Measurements from ENCODE around the gene DUSP14.
"Not testable (repeated sequence)": the region's sequence is repeated elsewhere in the genome, so short reads cannot be mapped to it uniquely, and the experiment has no call there.

DUSP14 gene

DNA sequence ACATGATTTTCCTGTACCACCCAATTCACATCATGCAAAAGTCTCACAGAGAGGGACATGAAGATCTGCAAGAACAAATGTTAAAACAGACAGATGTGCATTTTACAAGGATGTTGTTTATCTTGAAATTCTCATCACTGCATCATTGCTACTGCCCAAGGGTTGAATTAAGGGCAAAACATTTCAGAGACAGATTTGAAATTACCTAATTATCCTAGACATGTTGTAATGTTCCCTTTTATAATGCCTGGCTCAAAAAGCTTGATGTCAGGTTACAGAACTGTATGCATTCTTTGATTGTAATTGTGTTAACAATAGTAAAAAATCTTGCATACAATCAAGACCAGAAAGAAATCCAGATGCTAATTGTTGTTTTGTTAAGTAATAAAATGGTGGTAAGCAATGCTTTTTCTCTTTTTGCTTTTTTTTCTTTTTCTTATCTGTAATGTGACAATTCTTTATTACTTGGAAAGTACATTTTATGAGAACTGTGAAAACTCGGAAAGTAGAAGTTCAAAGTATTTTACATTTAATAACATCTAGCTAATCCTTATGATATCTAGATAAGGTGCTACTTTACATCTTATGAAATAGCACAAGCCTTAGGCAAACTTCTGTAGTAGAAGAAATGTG is 3.6 kb upstream of the DUSP14 start:
- DNase-seq: no peak

DNA sequence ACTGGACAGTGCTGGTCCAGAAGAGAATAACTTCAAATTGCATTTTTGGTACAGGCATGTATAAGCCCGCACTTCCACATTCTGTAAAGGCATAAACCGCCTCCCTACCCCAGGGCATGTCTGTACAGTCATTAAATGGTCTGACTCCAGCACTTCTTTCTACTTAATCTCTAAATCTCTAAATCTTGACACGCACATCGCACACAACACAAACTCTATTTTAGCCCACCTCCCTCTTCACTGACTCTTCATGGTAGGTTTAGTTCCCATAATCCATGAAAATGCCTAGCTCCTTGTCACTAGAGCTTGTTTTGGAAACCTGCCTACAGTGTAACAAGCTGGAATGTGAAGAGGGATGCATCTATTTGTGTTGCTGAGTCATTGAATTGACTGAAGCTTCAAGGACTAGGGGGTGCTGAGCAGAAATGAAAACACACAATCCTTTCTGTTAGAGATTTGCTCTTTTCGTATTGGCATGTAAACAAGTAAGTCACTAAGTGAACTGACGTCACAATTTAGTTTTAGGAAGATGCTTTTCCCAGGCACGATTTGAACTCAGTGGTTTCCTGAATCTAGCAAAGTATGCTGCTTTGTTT is 1.6 kb upstream of the DUSP14 start:
- peak; percentile 42 to 76 for DNase-seq

DNA sequence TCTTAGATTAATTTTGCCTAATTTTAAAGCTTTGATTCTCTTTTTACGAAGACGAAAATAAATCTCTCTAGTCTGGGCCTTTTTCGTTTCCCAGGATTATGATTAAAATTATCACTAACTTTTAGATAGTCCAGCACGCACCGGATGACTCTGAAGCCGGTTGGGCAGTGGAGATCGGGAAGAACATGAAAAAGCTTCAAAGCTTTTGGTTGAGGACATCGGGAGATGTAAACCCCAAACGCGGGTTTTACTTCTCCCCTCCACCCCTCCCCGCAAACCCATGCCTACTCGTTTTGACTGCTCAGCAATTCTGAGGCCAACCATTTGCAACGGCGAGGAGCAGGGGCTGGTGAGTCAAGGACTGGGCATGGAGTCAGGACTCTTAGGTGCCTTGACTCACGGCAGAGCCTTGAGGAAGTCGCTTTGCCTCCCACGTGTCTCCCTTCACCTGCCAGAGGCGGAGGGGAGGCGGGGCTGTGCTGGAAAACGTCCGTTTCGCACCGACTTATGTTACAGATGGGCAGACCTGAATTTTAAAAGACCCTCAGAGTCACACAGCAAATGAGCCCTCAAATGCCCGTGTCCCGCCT is 989 bp upstream of the DUSP14 start:
- DNase-seq: peak; percentile 58 to 72

DNA sequence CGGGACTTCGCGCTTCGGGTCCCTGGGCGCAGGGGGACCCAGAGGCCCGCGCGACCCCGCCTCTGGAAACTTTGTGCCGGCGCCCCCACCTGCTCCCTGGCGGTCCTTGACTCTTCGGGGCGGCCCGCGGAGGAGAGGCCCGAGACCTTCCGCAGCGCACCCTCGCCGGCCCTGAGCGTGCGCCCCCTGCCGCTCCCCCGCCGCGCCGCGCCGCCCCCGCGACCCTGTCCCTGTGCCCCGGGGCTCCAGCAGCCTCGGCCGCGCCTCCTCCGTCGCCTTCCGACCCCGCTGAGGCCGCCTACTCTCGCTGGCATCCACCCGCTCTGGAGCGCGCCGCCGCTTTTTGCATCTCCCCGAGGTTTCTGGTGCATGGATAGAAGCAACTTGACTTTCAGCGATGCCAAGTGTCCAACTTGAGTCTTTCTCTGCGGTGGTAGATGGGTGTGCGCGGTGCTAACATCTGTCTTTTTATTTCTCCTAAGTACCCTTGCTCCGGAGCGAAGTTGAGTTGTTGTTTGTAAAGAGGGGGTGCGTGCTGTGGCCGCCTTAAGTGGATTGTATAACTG is 414 bp downstream of the DUSP14 start:
- DNase-seq: peak in 1 of 2 experiments; percentile 29

DNA sequence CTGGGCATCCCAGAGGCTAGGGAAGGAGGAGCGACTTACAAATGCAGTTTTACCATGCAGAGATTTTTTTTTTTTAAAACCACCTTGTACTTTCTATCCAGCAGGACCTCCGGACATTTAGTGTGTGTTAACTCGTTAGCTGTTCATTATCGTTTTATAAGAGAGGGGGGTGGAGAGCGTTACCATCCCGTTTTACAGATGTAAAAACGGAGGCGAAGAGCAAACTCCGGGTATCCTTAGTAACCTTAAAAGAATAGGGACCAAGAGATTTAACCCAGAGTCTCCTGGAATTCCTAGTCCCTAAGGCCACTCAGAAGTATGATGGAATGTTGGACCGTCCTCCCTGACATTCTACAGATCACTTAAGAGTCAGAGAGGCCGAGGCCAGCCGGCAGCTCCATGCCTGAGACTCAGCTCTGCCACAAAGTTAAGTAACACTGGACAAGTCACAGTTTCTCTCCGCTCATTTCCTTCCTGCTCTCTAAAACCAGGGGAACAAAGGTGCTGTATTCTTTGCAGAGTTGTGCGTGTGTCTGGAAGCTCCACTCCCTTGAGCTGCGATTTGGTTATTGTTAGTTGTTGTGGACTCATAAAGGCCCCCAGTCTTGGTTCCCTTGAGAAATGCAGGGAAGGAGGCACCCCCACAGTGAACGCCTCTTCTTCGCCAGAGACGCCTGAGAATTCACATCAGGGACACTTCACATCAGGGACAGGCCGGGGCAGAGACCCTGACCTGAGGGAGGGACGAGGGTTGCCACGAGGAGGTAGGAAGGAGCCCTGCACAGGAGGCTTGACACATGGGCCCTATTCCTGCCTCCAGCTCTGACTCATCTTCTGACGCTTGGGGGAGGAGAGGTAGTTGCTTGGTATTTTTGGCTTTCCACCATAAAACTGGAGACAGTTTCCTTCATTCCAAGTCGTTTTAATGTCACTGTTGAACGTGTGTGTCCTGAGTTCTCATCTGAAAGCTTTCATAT is 1.2 kb downstream of the DUSP14 start:
- peak; percentile 87 to 89 for DNase-seq

DNA sequence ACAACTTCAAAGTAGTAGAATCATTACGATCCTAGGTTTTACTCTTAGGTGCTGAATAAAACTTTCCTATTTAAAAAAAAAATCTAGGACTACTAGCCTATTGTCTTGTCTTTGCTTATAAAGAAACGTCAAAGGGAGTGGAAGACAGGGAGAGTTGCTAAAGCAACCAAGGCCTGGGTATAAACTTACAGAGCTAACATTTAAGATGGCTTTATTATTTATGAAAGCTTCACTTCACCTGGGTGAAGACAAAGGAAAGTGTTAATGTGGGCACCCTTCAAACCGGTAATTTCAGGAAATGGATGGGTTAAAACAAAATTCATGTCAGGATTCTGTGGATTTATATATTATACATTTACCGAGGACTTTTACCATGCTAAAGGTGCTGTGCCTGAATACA is 2.5 kb downstream of the DUSP14 start:
- DNase-seq: no peak

DNA sequence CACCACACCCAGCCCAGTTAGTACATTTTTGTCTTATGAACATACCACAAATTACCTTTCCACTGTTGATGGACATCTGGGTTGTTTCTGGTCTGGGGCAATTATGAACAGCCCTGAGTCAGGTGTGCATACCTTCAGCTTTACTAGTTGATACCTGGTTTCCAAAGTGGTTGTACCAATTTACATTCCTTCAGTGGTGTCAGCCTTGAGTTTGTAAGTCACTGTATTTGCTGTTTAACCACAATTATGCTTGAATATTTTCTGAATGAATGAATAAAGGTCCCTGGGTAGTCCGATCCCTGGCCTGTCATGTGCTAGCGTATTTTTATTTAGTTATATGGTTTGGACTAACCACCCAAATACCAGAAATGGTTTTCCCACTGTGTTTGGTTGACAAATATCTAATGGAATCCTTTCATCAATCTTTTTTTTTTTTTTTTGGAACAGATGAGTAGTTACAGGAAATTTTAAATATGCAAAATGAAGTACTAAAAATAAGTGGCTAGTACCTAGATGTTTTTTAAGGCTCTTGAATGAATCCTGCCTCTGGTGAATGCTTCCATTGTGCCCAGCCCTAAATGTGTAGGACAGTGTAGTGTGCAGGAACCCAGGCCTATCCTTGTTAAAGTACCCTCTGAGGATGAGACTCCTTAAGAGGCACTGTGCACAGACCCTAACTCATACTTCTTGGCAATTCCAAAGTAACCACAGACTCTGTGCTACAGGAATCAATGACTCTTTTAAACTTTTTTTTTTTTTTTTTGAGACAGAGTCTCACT is 3.7 kb downstream of the DUSP14 start:
- DNase-seq: peak in 1 of 2 experiments; percentile 31

DNA sequence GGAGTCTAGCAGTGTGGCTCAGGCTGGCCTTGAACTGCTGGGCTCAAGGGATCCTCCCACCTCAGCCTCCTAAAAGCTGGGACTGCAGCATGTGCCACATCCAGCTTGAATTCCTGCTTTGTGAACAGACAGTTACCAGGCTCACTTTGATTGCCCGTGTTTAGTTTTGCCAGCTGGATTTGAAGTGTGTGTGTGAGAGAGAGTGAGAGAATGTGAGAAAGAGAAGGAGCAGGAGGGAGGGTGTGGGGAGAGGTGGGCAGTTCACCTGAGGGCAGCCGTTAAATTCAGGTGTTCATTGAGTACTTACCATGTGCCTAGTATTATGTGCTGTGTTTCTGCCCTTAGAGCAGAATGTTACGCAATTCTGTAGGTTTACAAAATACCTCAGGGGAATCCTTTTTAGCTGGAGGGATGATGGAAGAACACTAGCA is 4.7 kb downstream of the DUSP14 start:
- no peak for DNase-seq

DNA sequence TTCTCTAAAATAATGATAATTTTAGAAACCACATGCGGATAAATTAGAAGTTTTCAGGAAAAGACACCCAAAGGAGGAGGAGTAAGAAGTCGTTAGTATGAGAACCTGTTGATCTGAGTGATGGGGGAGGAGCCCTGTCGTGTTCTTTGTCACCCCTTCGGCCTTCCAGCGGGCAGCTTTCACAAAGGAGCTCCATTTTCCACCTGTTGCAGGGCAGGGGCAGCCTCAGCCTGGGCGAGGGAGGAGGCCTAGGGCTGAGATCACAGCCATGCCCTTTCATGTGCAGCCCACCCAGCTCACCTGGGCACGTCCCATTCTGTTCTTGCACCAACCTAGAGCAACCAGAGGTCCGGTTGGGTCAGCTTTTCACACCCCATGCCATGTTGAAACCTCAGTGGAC is 5.3 kb downstream of the DUSP14 start:
- DNase-seq: no peak

DNA sequence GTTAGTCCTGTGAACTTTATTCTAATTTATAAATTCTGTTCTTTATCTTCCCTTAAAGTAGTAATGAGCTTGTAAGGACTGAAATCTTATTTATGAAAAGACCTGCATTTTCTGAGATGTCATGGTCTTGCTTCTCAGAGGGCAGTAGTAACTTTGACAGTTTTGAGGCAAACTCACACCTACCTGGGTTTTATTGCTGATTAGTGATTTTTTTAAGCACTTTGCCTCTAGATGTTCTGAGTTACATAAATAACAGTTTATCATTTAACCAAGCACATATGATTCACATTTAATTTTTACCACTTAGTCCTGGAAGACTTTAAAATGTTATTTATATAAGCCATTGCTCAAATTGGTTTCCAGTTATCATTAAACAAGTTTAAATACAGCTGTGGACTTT is 10.7 kb downstream of the DUSP14 start:
- DNase-seq: no peak

DNA sequence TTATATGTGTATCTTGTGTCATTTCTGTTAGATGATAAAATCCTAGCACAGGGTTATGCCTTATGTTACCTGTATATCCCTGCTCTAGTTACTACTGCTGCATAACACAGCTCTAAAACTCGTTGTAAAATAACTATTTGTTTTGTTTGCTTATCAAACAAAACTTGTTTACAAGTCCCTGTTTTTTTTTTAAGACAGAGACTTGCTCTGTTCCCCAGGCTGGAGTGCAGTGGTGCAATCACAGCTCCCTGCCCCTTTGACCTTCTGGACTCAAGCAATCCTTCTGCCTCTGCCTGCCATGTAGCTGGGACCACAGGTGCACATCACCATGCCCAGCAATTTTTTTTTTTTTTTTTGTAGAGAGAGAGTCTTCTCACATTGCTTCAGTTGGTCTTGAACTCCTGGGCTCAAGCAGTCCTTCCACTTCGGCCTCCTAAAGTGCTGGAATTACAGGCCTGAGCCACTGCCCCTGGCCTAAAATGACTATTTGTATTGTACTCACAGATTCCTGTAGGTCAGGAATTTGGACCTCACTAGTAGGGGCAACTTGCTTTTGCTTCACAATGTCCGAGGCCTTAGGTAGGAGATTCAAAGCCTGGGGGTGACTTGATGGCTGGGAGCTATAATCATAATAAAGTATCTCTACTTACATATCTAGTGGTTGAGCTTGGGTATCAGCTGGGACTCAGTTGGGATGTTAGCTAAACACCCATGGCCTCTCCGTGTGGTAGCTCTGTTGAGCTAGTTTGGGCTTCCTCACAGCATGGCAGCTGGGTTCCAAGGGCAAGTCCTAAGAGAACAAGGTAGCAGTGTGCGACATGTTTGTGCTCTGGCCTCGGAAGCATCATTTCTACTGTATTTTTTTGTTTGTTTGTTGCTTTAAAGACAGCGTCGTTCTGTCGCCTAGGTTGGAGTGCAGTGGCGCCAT is 12.6 kb downstream of the DUSP14 start:
- DNase-seq: no peak

DNA sequence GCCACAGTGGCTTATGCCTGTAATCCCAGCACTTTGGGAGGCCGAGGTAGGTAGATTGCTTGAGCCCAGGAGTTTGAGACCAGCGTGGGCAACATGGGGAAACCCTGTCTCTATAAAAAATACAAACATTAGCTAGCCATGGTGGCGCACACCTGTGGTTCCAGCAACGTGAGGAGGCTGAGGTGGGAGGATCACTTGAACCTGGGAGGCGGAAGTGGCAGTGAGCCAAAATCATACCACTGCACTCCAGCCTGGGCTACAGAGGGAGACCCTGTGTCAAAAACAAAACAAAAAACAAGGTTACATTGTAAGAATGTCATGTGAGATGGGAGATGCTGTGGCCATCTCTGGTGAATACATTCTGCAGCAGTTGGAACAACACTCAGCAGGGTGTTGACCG is 13.5 kb downstream of the DUSP14 start:
- DNase-seq: no peak

DNA sequence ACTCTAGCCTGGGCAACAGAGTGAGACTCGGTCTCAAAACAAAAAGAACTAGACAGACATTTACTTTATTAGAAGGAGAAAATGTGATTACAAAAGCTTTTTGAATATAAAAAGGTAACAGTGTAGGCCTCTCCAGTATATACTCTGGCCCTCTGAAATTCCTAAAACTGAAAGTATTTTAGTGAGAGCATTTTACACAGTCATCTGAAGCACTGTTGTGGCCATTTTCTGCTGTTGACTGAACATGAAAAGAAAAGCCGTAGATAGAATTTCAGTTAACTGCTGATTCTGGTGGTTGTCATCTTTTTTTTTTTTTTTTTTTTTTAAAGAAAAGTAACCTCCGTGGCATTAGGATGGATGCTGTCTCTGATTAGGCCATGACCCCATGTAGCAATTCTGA is 15.6 kb downstream of the DUSP14 start:
- DNase-seq: no peak

DNA sequence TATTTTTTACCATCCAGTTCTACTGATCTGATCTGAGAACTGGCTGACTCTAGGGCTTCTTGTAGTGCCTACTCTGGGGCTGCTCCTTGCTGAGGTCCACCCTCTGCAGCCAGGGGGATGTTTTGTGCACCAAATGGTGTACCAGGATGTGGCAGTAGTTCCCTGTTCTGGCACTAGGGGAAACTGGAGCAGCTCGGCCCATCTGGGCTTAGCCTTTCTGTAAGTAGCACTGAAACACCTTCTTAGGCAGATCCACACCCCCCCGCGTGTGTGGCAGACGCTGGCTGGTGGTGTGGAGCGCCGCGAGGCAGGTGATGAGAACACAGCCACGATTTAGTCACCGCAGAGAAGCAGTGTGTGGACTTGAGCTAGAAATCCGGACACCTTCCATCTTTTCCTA is 17.0 kb downstream of the DUSP14 start:
- DNase-seq: peak; percentile 26 to 44

DNA sequence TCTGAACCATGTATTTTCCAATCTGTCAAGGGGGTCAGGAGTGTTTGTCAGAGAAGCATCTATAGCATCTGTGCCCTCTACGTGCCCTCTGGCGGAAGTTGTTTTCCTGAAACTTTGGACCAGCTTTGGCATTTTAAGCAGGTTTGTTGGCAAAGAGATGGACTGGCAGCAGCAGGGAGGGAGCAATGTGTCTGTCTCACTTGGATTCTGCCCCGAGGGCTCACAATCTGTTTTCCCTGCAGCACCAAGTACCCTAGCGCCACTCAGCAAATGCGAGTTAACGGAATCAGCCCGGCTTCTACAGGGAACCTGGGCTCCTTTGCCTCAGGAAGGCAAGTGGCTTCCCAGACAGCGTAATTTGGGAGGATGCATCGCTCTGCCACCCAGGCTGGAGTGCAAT is 17.4 kb downstream of the DUSP14 start:
- DNase-seq: no peak

DNA sequence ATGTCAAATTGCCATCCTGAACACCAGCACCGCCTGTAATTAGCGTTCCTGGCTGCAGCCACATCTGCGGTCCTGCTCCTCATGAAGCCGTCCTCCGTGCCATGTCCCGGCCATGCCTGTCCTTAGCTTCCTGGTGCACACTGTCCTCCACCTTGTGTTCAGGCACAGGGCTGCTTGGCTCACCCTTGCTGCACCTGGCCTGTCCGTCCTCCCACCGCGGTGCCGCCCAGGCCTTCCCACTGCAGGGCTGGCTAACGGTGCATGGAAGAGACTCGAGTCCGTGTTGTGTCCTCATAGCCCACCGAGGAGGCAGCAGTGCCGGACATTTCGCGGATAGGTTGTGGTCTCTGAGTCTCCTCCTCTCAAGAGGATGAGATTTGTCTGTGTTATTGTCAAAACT is 20.4 kb downstream of the DUSP14 start:
- DNase-seq: no peak

DNA sequence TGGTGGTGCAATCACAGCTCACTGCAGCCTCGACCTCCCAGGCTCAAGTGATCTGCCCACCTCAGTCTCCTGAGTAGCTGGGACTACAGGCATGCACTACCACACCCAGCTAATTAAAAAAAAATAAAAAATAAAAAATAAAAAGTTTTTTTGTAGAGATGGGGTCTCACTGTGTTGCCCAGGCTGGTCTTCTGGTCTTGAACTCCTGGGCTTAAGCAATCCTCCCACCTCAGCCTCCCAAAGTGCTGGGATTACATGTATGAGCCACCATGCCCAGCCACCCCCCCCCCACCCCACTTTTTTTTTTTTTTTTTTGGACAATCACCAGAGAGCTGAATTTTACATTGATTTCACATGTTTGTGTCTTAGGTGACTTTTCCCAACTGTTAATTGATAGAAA is 22.0 kb downstream of the DUSP14 start:
- not testable (repeated sequence) for DNase-seq

DNA sequence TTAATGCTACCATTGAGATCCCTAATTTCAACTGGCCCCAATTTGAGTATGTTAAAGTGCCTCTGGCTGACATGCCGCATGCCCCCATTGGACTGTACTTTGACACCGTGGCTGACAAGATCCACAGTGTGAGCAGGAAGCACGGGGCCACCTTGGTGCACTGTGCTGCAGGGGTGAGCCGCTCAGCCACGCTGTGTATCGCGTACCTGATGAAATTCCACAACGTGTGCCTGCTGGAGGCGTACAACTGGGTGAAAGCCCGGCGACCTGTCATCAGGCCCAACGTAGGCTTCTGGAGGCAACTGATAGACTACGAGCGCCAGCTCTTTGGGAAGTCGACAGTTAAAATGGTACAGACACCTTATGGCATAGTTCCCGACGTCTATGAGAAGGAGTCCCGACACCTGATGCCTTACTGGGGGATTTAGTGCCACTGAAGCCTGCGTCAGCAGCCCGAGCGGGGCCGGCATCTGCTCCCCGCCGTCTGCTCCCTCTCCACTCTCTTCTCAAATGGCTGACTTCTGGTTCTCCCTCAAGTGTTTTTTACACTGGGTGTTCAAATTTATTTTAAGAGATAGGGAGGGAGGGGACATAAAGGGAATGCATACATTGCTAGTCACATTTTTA is 22.9 kb downstream of the DUSP14 start:
- no peak for DNase-seq

DNA sequence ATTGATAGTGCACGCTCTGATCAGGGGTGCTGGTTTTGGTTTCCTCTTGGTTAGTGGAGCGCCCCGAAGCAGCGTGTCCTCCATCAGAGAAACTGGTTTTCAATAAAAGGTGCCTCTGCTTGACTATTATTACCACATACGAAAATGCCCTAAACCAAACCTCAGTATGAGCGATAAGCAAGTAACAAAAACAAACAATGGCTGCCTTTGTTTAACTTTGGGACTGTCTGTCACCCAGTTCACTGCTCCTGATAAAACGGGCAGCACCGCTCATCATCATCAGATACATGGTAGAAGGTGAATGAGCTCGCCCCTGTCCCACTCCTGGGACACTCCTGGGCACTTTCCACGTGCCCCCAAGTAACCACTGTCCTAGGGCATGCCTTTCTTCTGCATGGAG is 24.0 kb downstream of the DUSP14 start:
- no peak for DNase-seq

DNA sequence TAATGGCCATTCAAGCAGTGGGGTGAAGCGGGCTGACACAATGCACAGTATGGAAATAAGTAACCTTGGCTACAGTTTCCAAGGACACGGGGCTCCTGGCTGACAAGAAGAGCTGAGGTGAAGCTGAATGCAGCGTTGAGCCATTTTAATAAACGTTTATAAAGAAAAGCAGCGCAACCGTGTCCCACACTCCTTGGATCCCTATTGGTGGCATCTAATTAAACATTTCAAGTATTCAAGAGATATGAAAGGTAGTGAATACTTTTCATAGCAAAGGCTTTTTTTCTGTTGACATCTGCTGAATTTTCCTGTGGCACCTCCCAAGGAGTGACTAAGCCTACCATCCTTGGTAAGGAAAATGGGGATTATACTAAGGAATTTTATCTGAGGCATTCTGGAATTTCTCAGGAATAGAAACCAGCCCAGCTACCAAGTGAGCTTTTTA is 26.5 kb downstream of the DUSP14 start:
- no peak for DNase-seq

DNA sequence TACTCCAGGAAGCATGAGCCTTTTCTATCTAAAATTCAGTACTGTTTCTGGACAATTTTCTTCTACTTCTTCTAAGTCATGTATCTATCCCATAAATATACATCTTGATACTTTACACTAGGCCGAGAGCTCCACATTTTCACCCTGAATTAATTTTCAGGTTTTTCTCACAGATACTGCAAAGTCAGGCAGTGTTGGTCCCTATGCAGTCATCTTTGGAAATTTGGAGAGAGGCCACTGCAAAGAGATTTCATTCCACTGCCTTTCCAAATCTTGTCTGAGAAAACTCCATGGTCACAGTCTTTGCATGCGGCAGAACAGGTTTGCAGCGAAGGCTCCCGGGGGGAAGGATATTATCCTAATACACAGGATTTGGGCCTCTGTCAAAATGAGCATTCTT is 28.2 kb downstream of the DUSP14 start:
- DNase-seq: no peak

Data from SW 1271 (cell line).